GM23338 (cell line): ENCODE data around the gene MPST. TPM values are rescaled to one million over a fixed set of nuclear protein-coding genes. Genes with fewer than 3 reads are reported as not detected.

ENCODE experiments used
- ATAC-seq: fragments of 200-7000 bp; cut with Tn5 transposase; 3 replicates; pipeline ENCODE4 v1.9.1; 2020
- DNase-seq: peaks from one replicate; pipeline ENCODE4 v3.0.0-alpha.2; 2015; ENCODE audit warnings: low spot score
- H2AFZ ChIP-seq: fragments of 200-600 bp; sonication (generic); 2 replicates; pipeline ENCODE4 v1.8.0; 2016; ENCODE audit warnings: antibody characterized with exemption, mild to moderate bottlenecking, moderate library complexity
- H3F3A ChIP-seq: fragments of 200-600 bp; sonication (generic); replicated peaks from 2 replicates; pipeline ENCODE4 v1.8.0; 2017; ENCODE audit warnings: antibody characterized with exemption, mixed run types, low read depth
- H3K27ac ChIP-seq: fragments of 200-600 bp; sonication (generic); 2 replicates; pipeline ENCODE4 v1.6.1; 2016; ENCODE audit warnings: low read depth
- H3K27me3 ChIP-seq: fragments of 200-600 bp; sonication (generic); 2 replicates; pipeline ENCODE4 v1.8.0; 2016; ENCODE audit warnings: mild to moderate bottlenecking, mixed run types, moderate library complexity; ENCODE audit not compliant: insufficient read depth
- H3K36me3 ChIP-seq: fragments of 200-600 bp; sonication (generic); 2 replicates; pipeline ENCODE4 v1.8.0; 2016; ENCODE audit warnings: mild to moderate bottlenecking; ENCODE audit not compliant: insufficient read depth
- H3K4me1 ChIP-seq: fragments of 200-600 bp; sonication (generic); 2 replicates; pipeline ENCODE4 v1.8.0; 2016; ENCODE audit warnings: mild to moderate bottlenecking, moderate library complexity; ENCODE audit not compliant: insufficient read depth
- H3K4me2 ChIP-seq: fragments of 200-600 bp; sonication (generic); 2 replicates; pipeline ENCODE4 v1.7.1; 2017; ENCODE audit warnings: mixed run types
- H3K4me3 ChIP-seq: fragments of 200-600 bp; sonication (generic); 2 replicates; pipeline ENCODE4 v1.6.1; 2016; ENCODE audit warnings: mixed run types
- H3K79me2 ChIP-seq: fragments of 200-600 bp; sonication (generic); replicated peaks from 2 replicates; pipeline ENCODE4 v1.8.0; 2017; ENCODE audit warnings: mild to moderate bottlenecking; ENCODE audit not compliant: insufficient read depth
- H3K9me2 ChIP-seq: fragments of 200-600 bp; sonication (generic); 2 replicates; pipeline ENCODE4 v1.8.0; 2017; ENCODE audit not compliant: insufficient read depth
- H4K20me1 ChIP-seq: fragments of 200-600 bp; sonication (generic); replicated peaks from 2 replicates; pipeline ENCODE4 v1.8.0; 2017; ENCODE audit warnings: mild to moderate bottlenecking; ENCODE audit not compliant: insufficient read depth
- H3K27ac Mint-ChIP-seq: 2 replicates; pipeline ENCODE4 v1.8.0; 2020; ENCODE audit warnings: inconsistent platforms, mild to moderate bottlenecking, moderate library complexity, mixed read lengths
- H3K27me3 Mint-ChIP-seq: 3 replicates; pipeline ENCODE4 v1.8.0; 2022; ENCODE audit warnings: low read depth, mild to moderate bottlenecking, moderate library complexity, mixed read lengths, inconsistent platforms; ENCODE audit not compliant: insufficient read depth, poor library complexity
- H3K36me3 Mint-ChIP-seq: 3 replicates; pipeline ENCODE4 v1.8.0; 2021; ENCODE audit warnings: low read depth, mild to moderate bottlenecking, inconsistent platforms, moderate library complexity, mixed read lengths
- H3K4me1 Mint-ChIP-seq: 3 replicates; pipeline ENCODE4 v1.8.0; 2020; ENCODE audit warnings: mild to moderate bottlenecking, inconsistent platforms, mixed read lengths
- H3K4me3 Mint-ChIP-seq: 3 replicates; pipeline ENCODE4 v1.8.0; 2021; ENCODE audit warnings: moderate library complexity, mild to moderate bottlenecking, inconsistent platforms, mixed read lengths
- H3K9me3 Mint-ChIP-seq: 3 replicates; pipeline ENCODE4 v1.8.0; 2020; ENCODE audit warnings: moderate library complexity, mild to moderate bottlenecking, inconsistent platforms, mixed read lengths
- CREB1 ChIP-seq: fragments of 250-450 bp; sonication (Bioruptor Pico); IDR thresholded peaks from 2 replicates; pipeline ENCODE4 v1.5.0; 2020; ENCODE audit warnings: low read depth, mild to moderate bottlenecking, moderate library complexity
- ETS1 ChIP-seq: IDR thresholded peaks from 2 replicates; pipeline ENCODE4 v1.6.1; 2016; ENCODE audit warnings: antibody characterized with exemption
- EZH2 ChIP-seq: fragments of 200-600 bp; sonication (generic); IDR thresholded peaks from one replicate; pipeline ENCODE4 v1.8.0; 2017; ENCODE audit warnings: antibody characterized with exemption, mild to moderate bottlenecking, low read depth; ENCODE audit not compliant: unreplicated experiment
- EZH2phosphoT487 ChIP-seq: fragments of 200-600 bp; sonication (generic); IDR thresholded peaks from one replicate; pipeline ENCODE4 v1.8.1; 2018; ENCODE audit warnings: antibody characterized with exemption; ENCODE audit not compliant: unreplicated experiment
- JUNB ChIP-seq: IDR thresholded peaks from one replicate; pipeline ENCODE4 v1.6.1; 2016; ENCODE audit warnings: antibody characterized with exemption; ENCODE audit not compliant: unreplicated experiment
- STAT1 ChIP-seq: IDR thresholded peaks from one replicate; pipeline ENCODE4 v1.6.1; 2016; ENCODE audit warnings: antibody characterized with exemption; ENCODE audit not compliant: unreplicated experiment
- ZNF114 ChIP-seq: fragments of 250-450 bp; sonication (Bioruptor Pico); IDR thresholded peaks from 2 replicates; pipeline ENCODE4 v1.5.0; 2020; ENCODE audit warnings: mild to moderate bottlenecking, moderate library complexity
- polyA plus RNA-seq: library from polyadenylated mRNA; unstranded; fragments of >200 nt; fragmentation: Nextera tagmentation; extraction: Ambion mirVana; gene quantifications from 2 replicates; pipeline ENCODE4 v1.2.1, GENCODE V29; 2016
- total RNA-seq: library from RNA; depleted of rRNA; stranded (reverse); fragments of >200 nt; shearing (Covaris generic); gene quantifications from 2 replicates; pipeline ENCODE4 v1.2.3, GENCODE V29; 2014
- TF ChIP-seq, protein P1 (sequence below): fragments of 250-450 bp; sonication (Bioruptor Pico); IDR thresholded peaks from 2 replicates; pipeline ENCODE4 v1.5.0; 2020; ENCODE audit warnings: mild to moderate bottlenecking, moderate library complexity

Gene MPST
- total and polyA plus RNA-seq, 2 experiments from 2014 or later: 86.2 to 158 TPM

DNA sequence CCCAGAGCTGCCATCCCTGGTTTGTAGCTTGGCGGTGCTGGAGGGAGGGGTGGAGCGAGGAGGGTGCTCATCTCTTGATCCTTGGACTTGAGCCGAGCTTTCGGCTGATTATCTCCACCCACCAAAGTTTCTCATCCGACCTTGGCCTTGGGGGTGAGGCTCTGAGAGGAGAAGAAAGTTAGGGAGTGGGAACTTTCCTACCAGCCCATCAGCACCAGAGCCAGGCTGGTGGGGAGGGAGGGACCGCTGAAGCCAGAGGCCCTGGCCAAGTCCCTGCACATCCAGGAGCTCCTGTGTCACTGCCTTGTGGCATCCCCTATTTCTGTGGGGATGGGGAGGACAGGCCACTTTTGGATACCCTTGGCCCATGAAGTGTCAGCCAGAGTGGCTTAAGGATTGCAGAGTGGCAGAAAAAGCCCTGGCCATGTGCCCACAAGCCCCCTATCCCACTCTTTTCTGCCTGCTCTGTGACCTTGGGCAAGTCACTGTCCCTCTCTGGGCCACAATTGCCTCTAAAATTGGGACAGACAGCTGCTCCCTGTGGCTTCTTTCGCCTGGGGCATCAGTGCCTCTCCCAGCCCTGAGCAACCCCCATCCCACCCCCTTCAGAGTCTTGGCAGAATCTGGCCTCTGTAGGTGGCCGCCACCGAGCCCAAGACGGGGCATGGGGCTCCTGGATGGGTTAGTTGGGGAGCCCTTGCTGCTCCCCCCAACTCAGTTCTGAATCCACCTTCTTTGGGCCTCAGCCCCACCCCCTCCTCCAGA is 42.3 kb downstream of the MPST start (continued):
- TF ChIP-seq, protein P1, sequence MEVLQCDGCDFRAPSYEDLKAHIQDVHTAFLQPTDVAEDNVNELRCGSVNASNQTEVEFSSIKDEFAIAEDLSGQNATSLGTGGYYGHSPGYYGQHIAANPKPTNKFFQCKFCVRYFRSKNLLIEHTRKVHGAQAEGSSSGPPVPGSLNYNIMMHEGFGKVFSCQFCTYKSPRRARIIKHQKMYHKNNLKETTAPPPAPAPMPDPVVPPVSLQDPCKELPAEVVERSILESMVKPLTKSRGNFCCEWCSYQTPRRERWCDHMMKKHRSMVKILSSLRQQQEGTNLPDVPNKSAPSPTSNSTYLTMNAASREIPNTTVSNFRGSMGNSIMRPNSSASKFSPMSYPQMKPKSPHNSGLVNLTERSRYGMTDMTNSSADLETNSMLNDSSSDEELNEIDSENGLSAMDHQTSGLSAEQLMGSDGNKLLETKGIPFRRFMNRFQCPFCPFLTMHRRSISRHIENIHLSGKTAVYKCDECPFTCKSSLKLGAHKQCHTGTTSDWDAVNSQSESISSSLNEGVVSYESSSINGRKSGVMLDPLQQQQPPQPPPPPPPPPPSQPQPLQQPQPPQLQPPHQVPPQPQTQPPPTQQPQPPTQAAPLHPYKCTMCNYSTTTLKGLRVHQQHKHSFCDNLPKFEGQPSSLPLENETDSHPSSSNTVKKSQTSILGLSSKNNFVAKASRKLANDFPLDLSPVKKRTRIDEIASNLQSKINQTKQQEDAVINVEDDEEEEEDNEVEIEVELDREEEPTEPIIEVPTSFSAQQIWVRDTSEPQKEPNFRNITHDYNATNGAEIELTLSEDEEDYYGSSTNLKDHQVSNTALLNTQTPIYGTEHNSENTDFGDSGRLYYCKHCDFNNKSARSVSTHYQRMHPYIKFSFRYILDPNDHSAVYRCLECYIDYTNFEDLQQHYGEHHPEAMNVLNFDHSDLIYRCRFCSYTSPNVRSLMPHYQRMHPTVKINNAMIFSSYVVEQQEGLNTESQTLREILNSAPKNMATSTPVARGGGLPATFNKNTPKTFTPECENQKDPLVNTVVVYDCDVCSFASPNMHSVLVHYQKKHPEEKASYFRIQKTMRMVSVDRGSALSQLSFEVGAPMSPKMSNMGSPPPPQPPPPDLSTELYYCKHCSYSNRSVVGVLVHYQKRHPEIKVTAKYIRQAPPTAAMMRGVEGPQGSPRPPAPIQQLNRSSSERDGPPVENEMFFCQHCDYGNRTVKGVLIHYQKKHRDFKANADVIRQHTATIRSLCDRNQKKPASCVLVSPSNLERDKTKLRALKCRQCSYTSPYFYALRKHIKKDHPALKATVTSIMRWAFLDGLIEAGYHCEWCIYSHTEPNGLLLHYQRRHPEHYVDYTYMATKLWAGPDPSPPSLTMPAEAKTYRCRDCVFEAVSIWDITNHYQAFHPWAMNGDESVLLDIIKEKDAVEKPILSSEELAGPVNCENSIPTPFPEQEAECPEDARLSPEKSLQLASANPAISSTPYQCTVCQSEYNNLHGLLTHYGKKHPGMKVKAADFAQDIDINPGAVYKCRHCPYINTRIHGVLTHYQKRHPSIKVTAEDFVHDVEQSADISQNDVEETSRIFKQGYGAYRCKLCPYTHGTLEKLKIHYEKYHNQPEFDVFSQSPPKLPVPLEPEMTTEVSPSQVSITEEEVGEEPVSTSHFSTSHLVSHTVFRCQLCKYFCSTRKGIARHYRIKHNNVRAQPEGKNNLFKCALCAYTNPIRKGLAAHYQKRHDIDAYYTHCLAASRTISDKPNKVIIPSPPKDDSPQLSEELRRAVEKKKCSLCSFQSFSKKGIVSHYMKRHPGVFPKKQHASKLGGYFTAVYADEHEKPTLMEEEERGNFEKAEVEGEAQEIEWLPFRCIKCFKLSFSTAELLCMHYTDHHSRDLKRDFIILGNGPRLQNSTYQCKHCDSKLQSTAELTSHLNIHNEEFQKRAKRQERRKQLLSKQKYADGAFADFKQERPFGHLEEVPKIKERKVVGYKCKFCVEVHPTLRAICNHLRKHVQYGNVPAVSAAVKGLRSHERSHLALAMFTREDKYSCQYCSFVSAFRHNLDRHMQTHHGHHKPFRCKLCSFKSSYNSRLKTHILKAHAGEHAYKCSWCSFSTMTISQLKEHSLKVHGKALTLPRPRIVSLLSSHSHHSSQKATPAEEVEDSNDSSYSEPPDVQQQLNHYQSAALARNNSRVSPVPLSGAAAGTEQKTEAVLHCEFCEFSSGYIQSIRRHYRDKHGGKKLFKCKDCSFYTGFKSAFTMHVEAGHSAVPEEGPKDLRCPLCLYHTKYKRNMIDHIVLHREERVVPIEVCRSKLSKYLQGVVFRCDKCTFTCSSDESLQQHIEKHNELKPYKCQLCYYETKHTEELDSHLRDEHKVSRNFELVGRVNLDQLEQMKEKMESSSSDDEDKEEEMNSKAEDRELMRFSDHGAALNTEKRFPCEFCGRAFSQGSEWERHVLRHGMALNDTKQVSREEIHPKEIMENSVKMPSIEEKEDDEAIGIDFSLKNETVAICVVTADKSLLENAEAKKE (CRISPR knock-in tag): no peak
- no peak for TF ChIP-seq ZNF114
- no peak for TF ChIP-seq CREB1 (CRISPR knock-in tag)
- no peak for TF ChIP-seq EZH2
- TF ChIP-seq ETS1: no peak
- no peak for TF ChIP-seq STAT1
- no peak for TF ChIP-seq EZH2phosphoT487

DNA sequence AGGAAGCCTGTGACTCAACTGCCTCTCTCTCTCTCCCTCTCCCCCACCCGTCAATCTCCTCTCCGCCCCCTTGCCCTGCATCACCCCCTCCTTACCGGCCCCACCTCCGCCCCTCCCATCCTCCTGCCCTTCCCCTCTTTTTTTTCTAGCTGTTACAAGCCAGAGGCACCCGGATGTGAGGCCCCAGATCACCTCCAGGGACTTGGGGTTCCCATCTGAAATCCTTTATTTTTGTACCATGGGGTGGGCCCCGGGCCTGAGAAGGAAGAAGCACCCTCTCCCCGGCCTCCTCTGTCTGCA is 42.8 kb downstream of the MPST start:
- peaks cover 15% of the 10 kb centered on the region for H3K27me3 Mint-ChIP-seq
- peaks cover 31% of the 10 kb centered on the region for H3K4me1 Mint-ChIP-seq
- H3K9me3 Mint-ChIP-seq: no peaks in the 10 kb centered on the region
- no peak overlapping the region for H2AFZ ChIP-seq
- 0 out of 2 replicates have a peak, but pooled peaks cover 4% of the 10 kb centered on the region for H4K20me1 ChIP-seq
- peak overlapping the region; percentile 62; the same call in 1 of the 2 replicates for H3K4me2 ChIP-seq
- H3K36me3 ChIP-seq: no peaks in the 10 kb centered on the region; the same call in 1 of the 2 replicates
- H3K79me2 ChIP-seq: no peaks in the 10 kb centered on the region
- peak; percentile 16 for ATAC-seq
- H3K4me3 ChIP-seq: no peak overlapping the region
- H3K4me1 ChIP-seq: peaks cover 17% of the 10 kb centered on the region; the same call in 1 of the 2 replicates
- H3K36me3 Mint-ChIP-seq: peaks cover 7% of the 10 kb centered on the region
- H3K4me3 Mint-ChIP-seq: no peak overlapping the region
- DNase-seq: no peak
- no peaks in the 10 kb centered on the region for H3F3A ChIP-seq
- no peak overlapping the region for H3K27ac ChIP-seq
- no peaks in the 10 kb centered on the region for H3K9me2 ChIP-seq
- peaks cover 9% of the 10 kb centered on the region for H3K27me3 ChIP-seq
- H3K27ac Mint-ChIP-seq: no peak overlapping the region
- TF ChIP-seq, protein P1 (CRISPR knock-in tag): no peak
- TF ChIP-seq JUNB: no peak
